VCaP (cell line): ENCODE measurements around the gene AUTS2.
A peak's percentile ranks its signal among the peaks of the same experiment; 100 is the strongest.

Source experiments
- H3K27ac ChIP-seq: fragments of 450-650 bp; 2 replicates; pipeline ENCODE4 v1.5.1; 2017
- CTCF ChIP-seq: fragments of 450-650 bp; conservative IDR thresholded peaks from 2 replicates; pipeline ENCODE4 v1.5.1; 2017; ENCODE audit warnings: mild to moderate bottlenecking, moderate library complexity

Gene AUTS2

DNA sequence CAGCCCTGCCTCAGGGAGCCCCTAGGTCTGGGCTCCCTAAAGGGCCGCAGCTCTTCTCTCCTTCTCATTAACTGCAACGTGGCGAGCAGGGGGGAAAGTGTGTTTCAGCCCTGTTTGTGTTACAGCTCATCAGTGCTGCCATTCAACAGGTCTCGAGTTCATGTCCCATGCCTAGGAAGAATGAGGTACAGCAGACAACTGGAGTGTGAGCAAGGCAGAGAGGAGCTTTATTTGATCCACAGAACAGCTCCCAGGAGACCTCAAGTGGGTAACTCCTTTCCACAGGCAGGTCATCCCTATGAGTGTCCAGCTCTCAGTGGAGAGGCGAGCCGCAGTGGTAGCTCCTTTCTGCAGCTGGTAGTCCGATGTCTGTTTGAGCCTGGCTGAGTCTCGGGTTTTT, 313.1 kb downstream of the AUTS2 start:
- no peak overlapping the region for H3K27ac ChIP-seq
- no peak for TF ChIP-seq CTCF

- no peak overlapping the region for H3K27ac ChIP-seq
- TF ChIP-seq CTCF: no peak
Observed at GRCh38 chr7:69912141-69912540, 313.9 kb downstream of the AUTS2 start.

GRCh38 chr7:69912846-69913245, 314.6 kb downstream of the AUTS2 start:
- TF ChIP-seq CTCF: no peak
- no peak overlapping the region for H3K27ac ChIP-seq

GRCh38 chr7:69919426-69920111, 321.3 kb downstream of the AUTS2 start:
- no peak for TF ChIP-seq CTCF
- no peak overlapping the region for H3K27ac ChIP-seq

- no peak overlapping the region for H3K27ac ChIP-seq
- TF ChIP-seq CTCF: no peak
Observed at GRCh38 chr7:69920797-69921196, 322.5 kb downstream of the AUTS2 start.

DNA sequence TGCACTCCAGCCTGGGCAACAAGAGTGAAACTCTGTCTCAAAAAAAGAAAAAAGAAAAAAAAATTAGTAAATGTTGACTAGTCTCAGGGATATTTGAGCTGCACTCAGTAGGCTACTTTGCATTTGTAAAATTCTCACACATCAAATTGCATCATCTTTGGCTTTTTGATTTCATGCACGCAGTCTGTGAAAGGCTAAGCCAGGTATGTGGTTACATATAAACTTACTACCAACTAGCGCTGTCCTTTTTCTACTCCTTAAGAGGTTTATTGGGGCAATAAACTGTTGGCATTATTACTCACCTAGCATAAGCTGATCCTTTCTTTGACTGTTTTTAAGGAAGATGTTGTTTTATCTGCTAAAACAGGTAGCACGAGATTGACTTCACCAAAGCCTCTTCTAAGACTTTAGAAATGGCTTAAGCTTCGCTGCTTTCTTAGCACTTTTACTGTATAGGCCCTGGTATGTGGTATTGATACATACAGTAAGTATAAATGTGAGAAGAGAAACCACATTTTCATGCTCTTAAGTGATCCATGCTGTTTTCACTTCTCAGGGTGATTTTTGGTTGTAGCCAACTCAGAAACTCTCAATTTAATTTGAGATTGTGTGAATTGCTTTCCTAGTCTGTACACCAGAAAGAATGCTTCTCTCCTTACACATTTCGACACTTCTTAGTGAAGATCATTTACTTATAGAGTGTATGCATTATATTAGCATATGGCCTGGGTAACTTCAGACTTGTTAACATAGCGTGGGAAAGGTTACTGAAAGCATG, 323.9 kb downstream of the AUTS2 start:
- H3K27ac ChIP-seq: peak overlapping the region; percentile 17
- no peak for TF ChIP-seq CTCF

GRCh38 chr7:69927461-69927860, 329.2 kb downstream of the AUTS2 start:
- no peak overlapping the region for H3K27ac ChIP-seq
- TF ChIP-seq CTCF: no peak
